HG03025 (cell line): ENCODE measurements around the gene TAF11L2.
"Not testable (repeated sequence)": the region's sequence is repeated elsewhere in the genome, so short reads cannot be mapped to it uniquely, and the experiment has no call there.

Source experiments
- ATAC-seq: cut with Tn5 transposase; IDR thresholded peaks from one replicate; pipeline ENCODE4 v1.9.1; 2021; ENCODE audit warnings: mild to moderate bottlenecking, moderate library complexity; ENCODE audit not compliant: unreplicated experiment, low FRiP score

Gene TAF11L2

DNA sequence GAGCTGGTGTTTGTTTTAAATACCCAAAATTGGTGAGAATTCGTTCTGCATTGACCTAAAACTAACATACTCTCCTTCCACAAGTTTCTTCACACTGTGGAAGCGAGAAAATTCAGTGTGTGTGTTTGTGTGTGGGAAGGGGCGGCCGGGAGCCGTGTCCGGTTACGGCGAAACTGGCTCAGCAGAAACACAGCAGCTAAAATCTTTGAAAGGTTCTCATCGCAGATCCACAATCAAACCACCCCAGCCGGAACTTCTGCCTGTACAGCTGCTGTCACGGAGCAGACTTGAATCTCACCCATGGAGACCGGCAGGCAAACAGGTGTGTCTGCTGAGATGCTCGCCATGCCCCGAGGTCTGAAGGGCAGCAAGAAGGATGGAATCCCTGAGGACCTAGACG lies 26.9 kb downstream of the TAF11L2 start, which contains the start of gene TAF11L5:
TSS of gene TAF11L5 (plus strand) at position 301 of the 400 bp plus-strand sequence.
- not testable (repeated sequence) for ATAC-seq

DNA sequence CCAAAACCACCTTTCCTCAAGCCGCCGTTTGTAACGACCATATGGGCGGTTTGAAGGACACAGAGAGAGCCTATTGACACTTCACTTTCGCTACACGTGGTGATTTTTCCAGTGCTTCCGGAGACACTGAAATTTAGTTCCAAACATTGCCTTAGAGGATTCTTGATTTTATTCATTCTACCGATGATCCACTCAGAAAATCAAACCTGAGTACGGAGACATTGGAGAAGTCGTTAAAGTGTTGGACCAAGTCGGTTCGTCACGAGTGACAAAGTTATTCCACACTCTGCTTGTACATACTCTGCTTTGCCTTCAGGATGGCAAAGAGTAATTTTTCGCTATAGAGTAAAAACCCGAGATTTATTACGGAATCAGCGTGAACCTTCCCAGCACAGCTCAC lies 28.5 kb downstream of the TAF11L2 start:
- not testable (repeated sequence) for ATAC-seq

DNA sequence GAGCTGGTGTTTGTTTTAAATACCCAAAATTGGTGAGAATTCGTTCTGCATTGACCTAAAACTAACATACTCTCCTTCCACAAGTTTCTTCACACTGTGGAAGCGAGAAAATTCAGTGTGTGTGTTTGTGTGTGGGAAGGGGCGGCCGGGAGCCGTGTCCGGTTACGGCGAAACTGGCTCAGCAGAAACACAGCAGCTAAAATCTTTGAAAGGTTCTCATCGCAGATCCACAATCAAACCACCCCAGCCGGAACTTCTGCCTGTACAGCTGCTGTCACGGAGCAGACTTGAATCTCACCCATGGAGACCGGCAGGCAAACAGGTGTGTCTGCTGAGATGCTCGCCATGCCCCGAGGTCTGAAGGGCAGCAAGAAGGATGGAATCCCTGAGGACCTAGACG lies 30.3 kb downstream of the TAF11L2 start, which contains the start of gene TAF11L6:
TSS of gene TAF11L6 (plus strand) at position 301 of the 400 bp plus-strand sequence.
- not testable (repeated sequence) for ATAC-seq
